ENCODE measurements around the gene LCLAT1. TPM values are rescaled to one million over a fixed set of nuclear protein-coding genes. Genes with fewer than 3 reads are reported as not detected.

Gene LCLAT1
- total RNA-seq, 1 experiment from 2014 or later: 32.9 TPM

- H3K27me3 ChIP-seq (ENCODE audit: insufficient read depth, low read length): no peaks in the 10 kb centered on the region
- no peak for TF ChIP-seq CTCF (conservative IDR thresholded peaks at IDR 0.05)
- no peak overlapping the region for H4K91ac ChIP-seq (ENCODE audit: insufficient read length, low read depth, low read length)
- no peak overlapping the region for H2BK20ac ChIP-seq (ENCODE audit: low read depth, low read length, poor library complexity, severe bottlenecking)
- Mint-ChIP-seq H3K27me3 (ENCODE audit: low read depth) (no peaks in the 10 kb centered on the region), H3K4me3 (no peak overlapping the region), H3K4me1 (peaks cover 11 to 31% of the 10 kb centered on the region in 2 experiments), H3K27ac (peak overlapping the region in 2 of 3 experiments; percentile 1 to 50; a peak in 3 of 7 replicates), H3K9me3 (no peaks in the 10 kb centered on the region), H3K36me3 (ENCODE audit: insufficient read depth in 1 of 3, low read depth in 3 of 3) (peaks cover 8 to 20% (median 16%) of the 10 kb centered on the region in 3 experiments)
- H4K20me1 ChIP-seq (ENCODE audit: control insufficient read depth, insufficient read depth, insufficient read length): no peaks in the 10 kb centered on the region
- no peak overlapping the region for H2BK15ac ChIP-seq (ENCODE audit: low read depth, low read length)
- no peak overlapping the region for H3K56ac ChIP-seq (ENCODE audit: insufficient read length, low read depth, low read length)
- H3K18ac ChIP-seq (ENCODE audit: insufficient read length, low read depth, low read length): no peak overlapping the region
- H2AK5ac ChIP-seq (ENCODE audit: insufficient read length, low read length): no peak overlapping the region
- no peaks in the 10 kb centered on the region for H3K9me3 ChIP-seq (ENCODE audit: control insufficient read depth, low read depth, low read length)
- no peak overlapping the region for H3T11ph ChIP-seq (ENCODE audit: low read length)
- no CpG with 5 or more reads among the region's 5 CpGs for WGBS (ENCODE audit: extremely low coverage, insufficient read length, low lambda C conversion rate)
- H3K14ac ChIP-seq (ENCODE audit: insufficient read depth, low read length): no peak overlapping the region
- H3K4me2 ChIP-seq (ENCODE audit: insufficient read depth, insufficient read length, low read length): no peak overlapping the region
- no peak overlapping the region for H2BK12ac ChIP-seq (ENCODE audit: insufficient read length, low read depth, low read length)
- H4K8ac ChIP-seq (replicated peaks; ENCODE audit: insufficient read length, low read depth, low read length): no peak overlapping the region
- DNase-seq: no peak
- no peaks in the 10 kb centered on the region for H3K79me2 ChIP-seq (ENCODE audit: insufficient read depth, low read length)
- no peaks in the 10 kb centered on the region for H3K79me1 ChIP-seq (ENCODE audit: insufficient read depth, low read depth, low read length, poor library complexity, severe bottlenecking)
- H3K4ac ChIP-seq (ENCODE audit: low read depth, low read length): no peak overlapping the region
- no peaks in the 10 kb centered on the region for H3K23me2 ChIP-seq (ENCODE audit: insufficient read length, low read depth, low read length, poor library complexity, severe bottlenecking)
- no peak overlapping the region for H4K5ac ChIP-seq (ENCODE audit: insufficient read length, low read depth, low read length)
- no peak overlapping the region for H2AFZ ChIP-seq (ENCODE audit: low read length)
- H3K27ac ChIP-seq (ENCODE audit: insufficient read length, low read depth, low read length): no peak overlapping the region
- no peaks in the 10 kb centered on the region for H3K4me1 ChIP-seq (ENCODE audit: insufficient read depth, low read length)
- H2BK5ac ChIP-seq (ENCODE audit: insufficient read length, low read length): no peak overlapping the region
- H3K9ac ChIP-seq (ENCODE audit: extremely low read depth, insufficient read length, low read length): no peak overlapping the region
- no peak overlapping the region for H3K23ac ChIP-seq (ENCODE audit: insufficient read length, low read depth, low read length)
- H2BK120ac ChIP-seq (ENCODE audit: low read depth, low read length, poor library complexity, severe bottlenecking): no peak overlapping the region
These were observed 174.8 kb downstream of the LCLAT1 start for GRCh38 chr2:30621836-30622235.

Data from H9 (cell line).